Activated CD4-positive, alpha-beta T cell treated with anti-CD3 and anti-CD28 coated beads, Interleukin-10, Interleukin-2, amounts not matched to agents 100 ng/mL and 50 ng/mL, durations not matched to agents 16 hours and 8 hours (primary cell): ENCODE results near the gene GIGYF2.
"Not testable (repeated sequence)": the region's sequence is repeated elsewhere in the genome, so short reads cannot be mapped to it uniquely, and the experiment has no call there.

Experiments
- DNase-seq: peaks from one replicate; pipeline ENCODE4 v3.0.0-alpha.2; 2020

GIGYF2 gene

GRCh38 chr2:232697059-232697806 lies at the start of gene GIGYF2:
Gene GIGYF2, plus strand, starts transcription at chr2:232697331. Its CDS starts 37,867 bp downstream, at chr2:232735198.
- DNase-seq = peak; percentile 97

DNA sequence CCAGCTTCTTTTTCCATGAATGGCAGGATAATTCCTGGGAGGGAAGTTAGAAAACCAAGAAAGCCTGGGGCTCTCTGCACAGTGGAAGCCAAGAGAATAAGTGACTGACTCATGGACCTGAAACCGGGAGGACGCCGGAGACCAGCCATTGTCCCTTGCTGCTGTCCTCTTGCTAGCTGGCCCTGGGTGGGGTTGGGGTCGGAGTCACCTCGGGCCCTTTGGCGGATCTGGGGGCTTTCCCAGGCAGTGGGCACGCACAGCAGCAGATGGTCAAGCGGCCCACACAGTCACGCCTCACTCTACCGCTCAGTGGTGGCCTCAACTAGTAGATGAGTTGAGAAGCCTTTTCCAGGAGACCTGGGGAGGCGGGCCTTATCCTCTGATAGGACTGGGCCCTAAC lies 48.1 kb upstream of the GIGYF2 start:
- DNase-seq = no peak

DNA sequence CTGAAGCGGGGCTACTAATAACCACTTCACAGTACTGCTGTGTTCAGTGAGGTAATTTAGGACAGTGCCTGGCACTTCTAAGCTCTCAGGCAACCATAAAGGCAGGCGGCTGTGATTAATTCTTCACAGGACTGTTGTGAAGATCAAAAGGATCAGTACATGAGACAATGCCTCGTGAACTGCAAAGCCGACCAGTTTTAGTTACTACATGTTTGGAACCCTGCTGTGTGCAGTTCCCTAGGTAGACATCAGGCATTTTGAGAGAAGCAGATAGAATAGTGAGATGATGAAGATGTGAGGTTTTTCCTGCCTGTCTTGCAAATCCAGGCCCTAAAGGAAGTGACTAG lies 44.7 kb upstream of the GIGYF2 start:
- no peak for DNase-seq

- no peak for DNase-seq
These were observed 43.7 kb upstream of the GIGYF2 start for GRCh38 chr2:232653441-232653840.

DNA sequence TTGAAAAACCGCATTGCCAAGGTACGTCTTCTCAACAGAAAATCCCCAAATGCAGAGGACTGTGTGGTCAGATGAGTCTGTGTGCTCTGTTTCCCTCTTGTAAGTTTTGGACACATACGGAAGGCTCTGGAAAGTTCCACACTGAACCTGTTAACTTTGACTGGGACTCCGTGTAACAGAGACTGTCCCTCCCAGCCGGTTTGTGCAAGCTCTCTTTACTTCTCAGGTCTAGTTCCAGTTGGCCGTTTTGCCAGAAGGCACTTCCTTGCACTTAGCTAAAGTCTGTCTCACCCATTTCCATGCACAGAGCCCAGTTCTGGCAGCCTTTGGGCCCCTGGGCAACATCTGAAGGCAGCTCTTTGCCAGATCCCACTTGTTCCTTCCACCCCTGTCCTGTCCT lies 41.7 kb upstream of the GIGYF2 start:
- DNase-seq = no peak

DNA sequence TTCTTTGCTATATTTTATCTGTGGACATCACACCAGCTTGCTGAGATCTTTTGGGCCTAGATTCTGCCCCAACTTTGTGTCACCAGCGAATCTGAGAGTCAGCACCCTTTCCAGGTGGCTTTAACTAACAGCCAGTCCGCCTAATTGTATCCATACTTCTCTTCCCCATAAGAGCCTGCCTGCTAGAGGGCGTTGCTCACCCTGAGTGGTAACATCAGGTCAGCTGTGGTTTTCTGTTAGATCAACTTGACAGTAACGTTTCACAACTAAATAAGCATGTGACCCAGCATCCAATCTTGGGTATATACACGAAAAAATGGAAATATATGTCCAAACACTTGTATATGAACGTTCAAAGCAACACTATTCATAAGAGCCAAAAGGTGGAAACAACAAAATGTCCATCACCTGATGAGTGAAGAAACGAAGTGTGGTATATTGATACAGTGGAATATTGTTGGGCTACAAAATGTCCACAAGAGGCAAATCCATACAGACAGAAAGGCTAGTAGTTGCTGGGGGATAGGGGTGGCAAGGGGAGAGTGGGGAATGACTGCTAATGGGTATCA lies 38.8 kb upstream of the GIGYF2 start:
- DNase-seq = no peak

DNA sequence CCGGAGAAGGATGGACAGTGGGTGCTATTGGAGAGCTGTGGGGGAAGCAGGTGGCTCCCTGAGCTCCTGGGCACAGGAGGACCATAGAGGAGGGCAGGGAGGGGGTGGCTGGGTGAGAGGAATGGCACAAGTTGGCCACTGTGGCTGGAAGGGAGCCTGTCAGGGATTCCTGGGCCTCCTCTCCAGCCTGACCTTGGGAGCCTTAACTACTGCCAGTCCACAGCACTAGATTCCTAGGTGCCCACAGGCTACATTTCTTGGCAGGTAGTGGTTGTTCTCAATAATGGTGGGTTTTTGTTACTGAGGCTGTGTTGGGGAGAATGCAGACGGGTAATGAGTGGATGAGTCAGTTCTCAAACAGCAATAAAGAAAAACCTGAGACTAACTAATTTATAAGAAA lies 37.8 kb upstream of the GIGYF2 start:
- no peak for DNase-seq

DNA sequence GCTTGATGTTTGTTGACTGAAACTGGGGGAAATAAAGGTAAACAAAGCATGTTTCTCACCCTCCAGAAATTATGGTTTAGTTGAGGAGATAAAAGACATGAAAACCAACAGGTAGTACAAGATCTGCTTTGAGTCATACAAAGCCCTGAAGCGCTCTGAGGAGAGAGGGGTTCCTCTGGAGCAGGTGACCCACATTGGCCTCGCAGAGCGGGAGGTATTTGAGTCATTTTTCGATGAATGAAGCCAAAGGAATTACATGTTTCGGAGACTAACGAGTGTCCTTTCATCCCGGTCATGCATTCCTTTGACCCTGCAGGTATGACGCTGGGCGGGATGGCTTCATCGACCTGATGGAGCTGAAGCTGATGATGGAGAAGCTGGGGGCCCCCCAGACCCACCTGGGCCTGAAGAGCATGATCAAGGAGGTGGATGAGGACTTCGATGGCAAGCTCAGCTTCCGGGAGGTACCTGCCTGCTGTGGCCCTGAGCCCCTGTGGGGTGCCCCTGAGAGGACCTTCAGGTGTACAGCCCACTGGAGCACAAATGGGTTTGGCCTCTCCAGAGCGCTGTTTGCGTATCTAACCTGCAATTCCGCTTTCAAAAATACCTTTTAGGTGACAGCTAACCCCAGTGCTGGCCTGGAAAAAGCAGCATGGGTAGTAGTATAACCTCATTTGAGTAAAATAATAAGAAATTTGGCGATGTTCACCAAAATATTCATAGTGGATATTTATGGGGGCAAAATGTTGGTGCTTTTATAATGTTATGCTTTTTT lies 34.5 kb upstream of the GIGYF2 start:
- no peak for DNase-seq

- DNase-seq = no peak
These were observed 30.9 kb upstream of the GIGYF2 start for GRCh38 chr2:232666051-232666805.

GRCh38 chr2:232667989-232668583 lies 29.0 kb upstream of the GIGYF2 start:
- DNase-seq = no peak

- DNase-seq = no peak
These were observed 28.2 kb upstream of the GIGYF2 start for GRCh38 chr2:232668805-232669444.

GRCh38 chr2:232672588-232672987 lies 24.5 kb upstream of the GIGYF2 start:
- no peak for DNase-seq

- DNase-seq = no peak
These were observed 22.6 kb upstream of the GIGYF2 start for GRCh38 chr2:232674491-232674890.

DNA sequence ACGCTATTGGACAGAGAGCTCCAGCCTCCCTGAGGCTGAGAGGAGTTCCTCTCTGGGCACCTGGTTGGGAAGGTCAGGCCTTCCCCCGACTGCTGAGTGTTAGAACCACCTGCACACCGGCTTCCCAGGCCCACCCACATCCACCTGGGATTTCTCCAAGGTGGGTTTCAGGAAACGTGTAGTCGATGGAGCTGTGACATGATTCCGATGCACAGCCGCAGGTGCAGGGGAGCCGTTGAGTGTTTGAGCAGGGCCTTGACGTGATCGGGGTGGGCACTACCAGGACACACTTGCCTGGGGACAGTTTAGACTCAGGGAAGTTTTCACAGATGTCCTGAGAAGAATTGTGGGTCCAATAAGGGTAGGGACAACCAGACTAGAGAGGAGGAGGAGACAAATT lies 21.8 kb upstream of the GIGYF2 start:
- no peak for DNase-seq

- DNase-seq = no peak
These were observed 17.1 kb upstream of the GIGYF2 start for GRCh38 chr2:232680006-232680405.

DNA sequence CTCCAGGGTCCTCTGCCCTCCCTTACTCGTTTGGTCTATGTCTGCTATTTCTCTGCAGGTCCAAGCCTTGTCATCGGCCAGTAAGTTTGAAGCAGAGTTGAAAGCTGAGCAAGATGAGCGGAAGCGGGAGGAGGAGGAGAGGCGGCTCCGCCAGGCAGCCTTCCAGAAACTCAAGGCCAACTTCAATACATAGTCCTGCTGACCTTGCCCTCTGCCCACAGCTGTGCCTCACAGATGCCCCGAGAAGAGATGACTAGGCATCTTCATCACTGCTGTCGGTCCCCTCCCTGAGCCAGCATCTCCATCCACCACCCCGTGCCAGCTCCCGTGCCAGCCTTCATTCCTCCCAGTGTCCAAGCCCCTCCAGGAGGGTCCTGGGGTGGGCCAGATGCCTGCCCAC lies 15.6 kb upstream of the GIGYF2 start:
- no peak for DNase-seq

- DNase-seq = no peak
These were observed 13.8 kb upstream of the GIGYF2 start for GRCh38 chr2:232683368-232683767.

DNA sequence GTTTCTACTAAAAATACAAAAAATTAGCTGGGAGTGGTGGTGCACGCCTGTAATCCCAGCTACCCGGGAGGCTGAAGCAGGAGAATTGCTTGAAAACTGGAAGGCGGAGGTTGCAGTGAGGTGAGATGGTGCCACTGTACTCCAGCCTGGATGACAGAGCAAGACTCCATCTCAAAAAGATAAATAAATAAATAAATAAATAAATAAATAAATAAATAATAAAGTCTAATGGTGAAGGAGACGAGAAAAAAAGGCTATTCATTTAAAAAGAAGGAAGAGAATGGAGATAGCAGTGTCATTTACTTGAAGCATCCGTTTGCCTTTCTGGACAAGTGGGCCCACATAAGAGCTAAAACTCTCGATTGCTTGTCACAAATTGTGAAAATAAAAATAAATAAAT lies 11.7 kb upstream of the GIGYF2 start:
- not testable (repeated sequence) for DNase-seq

- no peak for DNase-seq
These were observed 9.6 kb upstream of the GIGYF2 start for GRCh38 chr2:232687382-232688160.

GRCh38 chr2:232688201-232688600 lies 8.9 kb upstream of the GIGYF2 start:
- no peak for DNase-seq

DNA sequence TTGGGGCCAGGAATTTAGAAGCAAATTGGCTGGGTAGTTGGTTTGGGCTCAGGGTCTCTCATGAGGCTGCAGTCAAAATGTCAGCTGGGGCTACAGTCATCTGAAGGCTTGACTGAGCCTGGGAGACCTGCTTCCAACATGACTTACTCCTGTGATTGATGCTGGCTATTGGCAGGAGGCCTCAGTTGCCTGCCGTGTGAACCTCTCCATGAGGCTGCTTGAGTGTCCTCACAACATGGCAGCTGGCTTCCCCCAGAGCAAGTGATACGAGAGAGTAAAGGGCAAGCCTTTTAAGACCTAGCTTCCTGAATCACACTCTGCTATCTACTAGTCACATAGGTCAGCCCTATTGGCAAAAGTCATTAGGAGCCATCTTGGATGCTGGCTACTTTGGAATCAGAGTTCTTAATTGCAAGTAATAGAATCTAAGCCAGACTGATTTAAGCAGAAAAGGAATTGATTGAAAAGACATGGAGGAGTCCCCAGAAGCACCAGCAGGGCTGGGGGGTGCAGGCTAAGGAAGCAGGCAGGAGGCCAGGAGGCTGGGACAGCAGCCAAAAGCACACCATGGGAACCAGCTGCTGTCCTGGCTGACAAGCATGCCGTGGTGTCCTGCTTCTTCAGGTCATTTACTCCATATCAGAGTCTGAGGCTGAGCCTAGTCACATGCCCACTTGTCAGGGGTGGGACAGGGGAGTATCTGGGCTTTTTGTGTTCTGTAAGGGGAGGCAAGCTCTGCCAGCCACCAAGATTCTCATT lies 7.8 kb upstream of the GIGYF2 start:
- DNase-seq = no peak
